ENCODE measurements around the gene ADAM8. TPM values are rescaled to one million over a fixed set of nuclear protein-coding genes. Genes with fewer than 3 reads are reported as not detected.

Gene ADAM8
- total and polyA plus RNA-seq, 4 donors, result 4.4 to 79.2 (median 27.4) TPM

- DNase-seq, result no peak
- peaks cover 0 to 27% (median 0%) of the 10 kb centered on the region in 4 donors for H3K36me3 ChIP-seq (ENCODE audit: control insufficient read depth in 4 of 4, insufficient read depth in 4 of 4, low read length in 4 of 4)
- WGBS, 2 donors, result 93 to 97% methylated on average over 25 of the region's 25 CpGs
Observed at GRCh38 chr10:133272964-133273420, 3.7 kb downstream of the ADAM8 start.

GRCh38 chr10:133272301-133272963, 4.2 kb downstream of the ADAM8 start:
- TF ChIP-seq, protein P1, sequence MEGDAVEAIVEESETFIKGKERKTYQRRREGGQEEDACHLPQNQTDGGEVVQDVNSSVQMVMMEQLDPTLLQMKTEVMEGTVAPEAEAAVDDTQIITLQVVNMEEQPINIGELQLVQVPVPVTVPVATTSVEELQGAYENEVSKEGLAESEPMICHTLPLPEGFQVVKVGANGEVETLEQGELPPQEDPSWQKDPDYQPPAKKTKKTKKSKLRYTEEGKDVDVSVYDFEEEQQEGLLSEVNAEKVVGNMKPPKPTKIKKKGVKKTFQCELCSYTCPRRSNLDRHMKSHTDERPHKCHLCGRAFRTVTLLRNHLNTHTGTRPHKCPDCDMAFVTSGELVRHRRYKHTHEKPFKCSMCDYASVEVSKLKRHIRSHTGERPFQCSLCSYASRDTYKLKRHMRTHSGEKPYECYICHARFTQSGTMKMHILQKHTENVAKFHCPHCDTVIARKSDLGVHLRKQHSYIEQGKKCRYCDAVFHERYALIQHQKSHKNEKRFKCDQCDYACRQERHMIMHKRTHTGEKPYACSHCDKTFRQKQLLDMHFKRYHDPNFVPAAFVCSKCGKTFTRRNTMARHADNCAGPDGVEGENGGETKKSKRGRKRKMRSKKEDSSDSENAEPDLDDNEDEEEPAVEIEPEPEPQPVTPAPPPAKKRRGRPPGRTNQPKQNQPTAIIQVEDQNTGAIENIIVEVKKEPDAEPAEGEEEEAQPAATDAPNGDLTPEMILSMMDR (IDR thresholded peaks at IDR 0.05; ENCODE audit: control extremely low read depth, extremely low read depth), result no peak
- no peaks in the 10 kb centered on the region for H3K27me3 ChIP-seq (ENCODE audit: control insufficient read depth in 3 of 3, insufficient read depth in 3 of 3, low read length in 2 of 3)
- ATAC-seq (ENCODE audit: insufficient read depth, low FRiP score) (no peak), DNase-seq (no peak)
- H3K9ac ChIP-seq (ENCODE audit: insufficient read depth in 1 of 2, low read length in 2 of 2), result no peak overlapping the region
- H3K27ac ChIP-seq (ENCODE audit: low read depth in 1 of 2, low read length in 1 of 2), result no peak overlapping the region
- no peaks in the 10 kb centered on the region for H3K9me3 ChIP-seq (ENCODE audit: control insufficient read depth in 4 of 4, insufficient read depth in 3 of 4, low read length in 3 of 4)
- WGBS, 2 donors, result 87 to 88% methylated on average over 24 to 29 of the region's 29 CpGs
- no peak overlapping the region for H3K4me3 ChIP-seq
- H3K36me3 ChIP-seq (ENCODE audit: control insufficient read depth in 4 of 4, insufficient read depth in 4 of 4, low read length in 4 of 4), result peaks cover 0 to 27% (median 0%) of the 10 kb centered on the region in 4 donors
- peaks cover 0 to 11% (median 6%) of the 10 kb centered on the region in 5 donors for H3K4me1 ChIP-seq (ENCODE audit: control insufficient read depth in 5 of 5, insufficient read depth in 5 of 5, low read length in 5 of 5)

More at GRCh38 chr10:133272964-133273420, 3.7 kb downstream of the ADAM8 start:
- Histone ChIP-seq H3K9ac (ENCODE audit: insufficient read depth in 1 of 2, low read length in 2 of 2) (no peak overlapping the region), H3K27me3 (ENCODE audit: control insufficient read depth in 3 of 3, insufficient read depth in 3 of 3, low read length in 2 of 3) (no peaks in the 10 kb centered on the region), H3K9me3 (ENCODE audit: control insufficient read depth in 4 of 4, insufficient read depth in 3 of 4, low read length in 3 of 4) (no peaks in the 10 kb centered on the region), H3K27ac (ENCODE audit: low read depth in 1 of 2, low read length in 1 of 2) (no peak overlapping the region), H3K4me1 (ENCODE audit: control insufficient read depth in 5 of 5, insufficient read depth in 5 of 5, low read length in 5 of 5) (peaks cover 0 to 11% (median 6%) of the 10 kb centered on the region in 5 donors), H3K4me3 (no peak overlapping the region)
- no peak for ATAC-seq (ENCODE audit: insufficient read depth, low FRiP score)
- TF ChIP-seq, protein P1 (IDR thresholded peaks at IDR 0.05; ENCODE audit: control extremely low read depth, extremely low read depth), result no peak

GRCh38 chr10:133271521-133272300, 5.0 kb downstream of the ADAM8 start:
- no peak overlapping the region for H3K9ac ChIP-seq (ENCODE audit: insufficient read depth in 1 of 2, low read length in 2 of 2)
- TF ChIP-seq, protein P1 (IDR thresholded peaks at IDR 0.05; ENCODE audit: control extremely low read depth, extremely low read depth), result no peak
- no peak for DNase-seq
- peaks cover 0 to 27% (median 0%) of the 10 kb centered on the region in 4 donors for H3K36me3 ChIP-seq (ENCODE audit: control insufficient read depth in 4 of 4, insufficient read depth in 4 of 4, low read length in 4 of 4)
- no peaks in the 10 kb centered on the region for H3K9me3 ChIP-seq (ENCODE audit: control insufficient read depth in 4 of 4, insufficient read depth in 3 of 4, low read length in 3 of 4)
- ATAC-seq (ENCODE audit: insufficient read depth, low FRiP score), result no peak
- H3K27me3 ChIP-seq (ENCODE audit: control insufficient read depth in 3 of 3, insufficient read depth in 3 of 3, low read length in 2 of 3), result no peaks in the 10 kb centered on the region
- H3K4me1 ChIP-seq (ENCODE audit: control insufficient read depth in 5 of 5, insufficient read depth in 5 of 5, low read length in 5 of 5), result peaks cover 0 to 9% (median 0%) of the 10 kb centered on the region in 5 donors
- 88 to 90% methylated on average over 35 of the region's 35 CpGs for WGBS, 2 donors
- H3K27ac ChIP-seq (ENCODE audit: low read depth in 1 of 2, low read length in 1 of 2), result no peak overlapping the region
- H3K4me3 ChIP-seq, result no peak overlapping the region
